ENCODE measurements around the gene PER1.

The PER1 gene

DNA sequence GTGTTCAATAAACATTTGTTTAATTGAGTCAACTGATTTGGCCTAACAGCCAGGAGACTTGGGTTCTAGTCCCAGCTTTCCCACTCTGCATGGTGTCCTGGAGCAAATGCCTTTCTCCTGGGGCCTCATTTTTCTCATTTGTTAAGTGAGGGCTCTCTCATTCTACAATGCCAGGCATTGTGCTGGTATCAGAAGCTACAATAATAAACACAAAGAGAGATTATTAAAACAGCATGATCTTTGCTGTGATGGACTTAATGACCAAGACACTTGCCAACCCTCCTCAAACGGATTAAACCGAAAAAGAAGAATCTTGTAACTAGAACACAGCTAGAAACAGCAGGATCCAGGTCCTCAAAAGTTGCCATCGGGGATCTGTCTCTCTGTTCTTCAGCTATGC is 15.3 kb upstream of the PER1 start:
- in situ Hi-C loops (cut with MboI; ENCODE audit: low sequenced_read_pairs): no loop called here

DNA sequence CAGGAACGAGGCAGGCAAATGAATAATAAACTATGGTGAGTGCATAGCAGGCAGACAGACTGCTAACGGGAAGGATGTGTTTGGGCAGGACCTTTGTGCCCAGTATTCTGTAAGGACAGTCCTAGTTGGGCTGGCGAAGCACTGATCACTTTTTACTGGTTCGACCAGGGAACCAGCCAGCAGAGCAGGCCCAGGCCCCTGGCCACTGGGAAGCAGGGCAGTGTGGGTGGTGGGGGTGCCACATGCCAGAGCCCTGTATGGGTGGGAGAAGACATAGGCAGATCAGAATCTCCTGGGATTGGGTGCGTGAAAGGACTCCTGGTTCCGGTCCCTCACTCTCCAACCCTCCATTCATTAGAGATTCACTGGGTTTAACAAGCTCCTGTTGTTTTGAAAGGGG is 14.5 kb upstream of the PER1 start:
- in situ Hi-C loops (cut with MboI; ENCODE audit: low sequenced_read_pairs): no loop called here

DNA sequence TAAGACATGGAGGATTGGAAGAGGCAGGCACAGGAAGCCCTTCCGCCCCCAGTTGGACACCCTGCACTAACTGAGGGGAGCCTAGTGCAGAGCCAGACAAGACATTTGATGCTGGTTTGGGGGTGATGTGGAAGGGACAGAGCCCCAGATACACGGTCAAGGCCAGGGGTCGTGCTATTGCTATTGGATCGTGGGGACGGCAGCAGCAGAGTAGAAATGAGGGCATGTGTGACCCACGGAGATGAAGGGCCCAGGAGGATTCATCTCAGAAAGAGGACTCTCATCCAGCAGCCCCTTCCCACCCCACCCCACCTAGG is 12.6 kb upstream of the PER1 start:
- in situ Hi-C loops (cut with MboI; ENCODE audit: low sequenced_read_pairs): no loop called here

DNA sequence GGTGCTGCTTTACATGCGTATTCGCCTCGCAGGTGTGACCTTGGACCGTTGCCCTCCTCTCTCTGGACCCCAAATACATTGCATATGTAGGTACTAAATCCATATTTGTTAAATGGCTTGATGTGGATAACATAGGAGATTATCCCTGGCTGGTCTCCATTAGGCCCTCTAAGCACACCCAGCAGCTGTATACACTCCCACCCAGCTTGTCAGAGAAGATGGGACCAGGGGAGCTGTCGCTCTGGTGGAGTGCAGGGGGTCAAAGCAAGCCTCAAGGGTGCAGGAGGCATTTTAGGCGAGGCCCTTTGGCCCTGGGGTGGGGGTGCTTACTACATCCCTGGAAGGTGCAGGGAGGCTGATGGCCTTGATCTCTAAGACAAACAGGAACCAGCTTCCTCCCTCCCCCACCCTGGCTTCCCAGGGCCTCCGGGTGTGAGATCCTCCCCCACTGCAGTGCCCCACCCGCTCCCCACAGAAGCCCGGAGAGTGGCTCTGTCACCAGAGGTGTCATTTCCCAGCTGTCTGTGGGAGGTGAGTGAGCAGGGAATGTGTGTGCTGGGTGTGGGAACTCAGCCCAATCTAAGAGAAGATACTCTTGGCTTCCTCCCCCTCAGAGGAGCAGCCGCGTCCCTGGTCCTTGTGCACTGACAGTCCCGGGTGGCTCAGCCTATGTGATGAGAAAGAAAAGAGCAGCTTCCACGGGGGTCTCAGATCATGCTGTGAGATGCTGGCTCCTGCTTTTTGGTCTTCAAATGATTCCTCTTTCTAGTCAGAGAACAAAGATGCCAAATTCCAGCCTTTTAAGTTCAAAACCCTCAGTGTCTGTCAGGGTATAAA is 12.0 kb upstream of the PER1 start:
- in situ Hi-C loops (cut with MboI; ENCODE audit: low sequenced_read_pairs): no loop called here

DNA sequence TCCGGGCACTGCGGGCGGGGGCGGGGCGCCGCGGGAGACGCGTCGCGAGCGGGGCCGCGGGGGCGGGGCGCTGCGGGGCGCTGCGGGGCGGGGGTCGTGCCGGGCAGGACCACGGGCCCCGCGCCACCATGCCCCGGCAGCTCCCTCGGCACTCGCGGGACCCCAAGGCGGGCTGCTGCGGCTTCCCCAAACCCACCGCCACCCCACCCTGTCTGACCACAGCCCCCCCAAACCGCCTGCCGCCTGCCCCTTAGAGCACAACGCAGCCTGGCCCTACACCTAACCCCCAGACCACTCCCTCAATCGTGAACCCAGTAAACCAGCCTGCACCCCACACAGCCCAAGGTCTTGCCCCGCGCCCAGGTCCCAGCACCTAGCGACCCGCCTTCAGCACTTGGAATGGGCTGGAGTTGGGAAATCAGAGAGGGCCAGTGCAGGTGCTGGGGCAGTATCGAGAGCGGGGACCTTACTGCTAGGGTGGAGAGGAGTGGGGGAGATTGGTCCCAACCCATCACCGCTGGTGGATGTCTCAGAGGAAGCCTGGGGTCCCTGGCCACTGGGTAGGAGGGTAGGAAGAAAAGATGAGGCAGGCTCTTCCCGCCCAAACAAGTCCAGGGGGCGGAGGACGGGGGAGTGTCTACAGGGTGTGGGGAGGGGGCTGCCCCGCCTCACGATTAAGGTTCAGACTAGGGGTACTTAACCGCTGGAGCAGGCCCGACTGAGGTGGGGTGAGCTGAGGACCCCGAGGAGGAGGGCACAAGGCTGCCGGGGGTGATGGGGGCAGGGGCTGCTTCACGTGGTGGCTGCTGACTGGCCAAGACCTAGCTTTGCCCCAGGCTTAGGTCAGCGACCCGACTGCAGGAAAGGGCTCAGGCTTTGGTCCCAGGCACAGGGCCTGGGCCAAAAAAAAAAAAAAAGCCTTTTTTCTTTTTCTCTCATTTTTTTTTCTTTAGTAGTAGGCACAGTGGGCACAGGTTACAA is 11.1 kb upstream of the PER1 start:
- in situ Hi-C loops (cut with MboI; ENCODE audit: low sequenced_read_pairs): no loop called here

DNA sequence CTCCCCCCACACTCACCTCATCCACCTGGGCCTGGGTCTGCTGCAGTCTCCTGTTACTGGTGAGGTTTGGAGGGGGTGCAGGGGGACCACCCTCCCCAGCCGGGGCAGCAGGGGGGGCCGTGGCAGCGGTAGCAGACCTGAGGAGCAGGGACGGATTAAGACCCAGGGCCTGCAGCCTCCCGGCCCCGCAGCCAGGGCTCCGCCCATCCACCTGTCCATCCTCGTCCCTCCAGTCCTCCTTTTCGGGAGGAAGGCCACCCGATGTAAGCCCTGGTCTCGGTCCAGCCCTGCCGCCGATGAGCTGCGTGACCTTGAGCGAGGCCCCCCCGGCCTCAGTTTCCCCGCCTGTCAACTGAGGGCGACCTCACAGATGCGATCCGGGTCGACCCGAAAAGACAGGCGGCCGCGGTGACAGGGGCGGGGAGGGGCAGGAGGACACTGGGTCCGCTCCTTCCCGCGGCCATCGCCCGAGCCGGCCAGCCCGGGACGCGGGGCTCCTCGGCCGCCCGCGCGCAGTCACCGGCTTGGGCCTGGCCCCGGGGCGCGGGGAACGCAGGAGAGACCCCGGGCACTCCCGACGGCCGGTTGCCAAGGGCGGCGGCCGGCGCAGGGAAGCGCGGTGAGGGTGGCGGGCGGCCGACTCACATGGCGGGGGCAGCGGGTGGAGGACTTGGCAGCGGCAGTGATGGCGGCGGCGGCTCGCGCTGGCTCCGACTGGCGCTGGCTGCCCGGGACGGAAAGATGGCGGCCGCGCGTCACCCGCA is 10.2 kb upstream of the PER1 start, which contains the start of gene VAMP2:
Gene VAMP2, minus strand, starts transcription at position 716 of the 764 bp plus-strand sequence. Its CDS starts 69 bp downstream, at position 647.
- in situ Hi-C loops (cut with MboI; ENCODE audit: low sequenced_read_pairs): no loop called here

DNA sequence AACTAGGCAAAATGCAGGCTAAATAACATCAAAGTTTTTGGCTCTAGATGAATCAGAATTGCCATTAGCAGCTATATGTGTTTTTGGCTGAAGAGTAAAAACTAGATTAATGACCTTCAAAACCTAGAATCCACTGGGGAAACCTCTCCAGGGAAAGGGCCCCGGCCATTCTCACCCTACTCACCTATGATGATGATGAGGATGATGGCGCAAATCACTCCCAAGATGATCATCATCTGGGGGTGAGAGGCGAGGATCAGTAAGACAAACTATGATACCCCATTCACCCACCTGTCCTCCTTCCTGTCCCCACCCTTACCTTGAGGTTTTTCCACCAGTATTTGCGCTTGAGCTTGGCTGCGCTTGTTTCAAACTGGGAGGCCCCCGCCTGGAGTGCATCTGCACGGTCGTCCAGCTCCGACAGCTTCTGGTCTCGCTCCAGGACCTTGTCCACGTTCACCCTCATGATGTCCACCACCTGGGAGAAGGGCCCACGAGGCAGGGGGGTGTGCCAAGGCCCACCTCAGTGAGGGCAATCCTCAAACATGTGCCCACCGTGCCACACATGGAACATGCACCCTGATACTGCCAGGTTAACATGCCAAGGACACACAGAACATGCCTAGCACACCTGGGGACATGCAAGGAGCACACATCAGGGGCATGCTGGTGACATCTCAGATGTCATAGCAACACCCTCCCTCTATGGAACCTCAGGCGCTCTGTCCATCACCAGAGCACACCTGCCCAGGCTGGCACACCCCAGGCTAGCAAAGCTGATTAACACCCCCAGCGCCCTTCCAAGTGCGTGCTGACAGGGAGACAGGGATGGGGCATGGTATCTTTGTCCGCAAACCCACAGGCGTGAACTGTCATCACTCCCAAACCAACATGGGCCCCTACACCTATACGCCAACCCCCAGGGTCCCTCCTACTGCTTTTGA is 9.4 kb upstream of the PER1 start:
- in situ Hi-C loops (cut with MboI; ENCODE audit: low sequenced_read_pairs): no loop called here

DNA sequence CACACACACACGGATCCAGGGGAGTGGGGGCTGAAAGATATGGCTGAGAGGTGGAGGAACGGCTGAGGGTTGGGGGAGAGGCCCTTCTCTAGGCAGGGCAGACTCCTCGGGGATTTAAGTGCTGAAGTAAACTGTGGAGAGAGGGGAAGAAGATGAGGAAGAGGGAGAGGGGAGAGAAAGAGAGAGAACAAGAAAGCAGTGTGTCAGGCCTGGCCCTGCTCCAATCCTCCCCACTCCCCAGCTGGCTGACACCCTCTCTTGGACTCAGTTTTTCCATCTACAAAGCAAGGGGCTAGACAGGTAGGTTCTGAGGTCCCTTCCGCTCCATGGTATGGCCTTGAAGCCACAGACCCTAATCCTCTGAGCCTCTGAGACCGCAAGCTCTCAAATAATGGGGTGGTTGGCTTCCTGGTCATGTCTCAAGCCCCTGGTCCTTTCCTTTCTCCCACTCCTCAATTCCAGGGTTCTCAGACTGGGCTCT is 8.6 kb upstream of the PER1 start:
- in situ Hi-C loops (cut with MboI; ENCODE audit: low sequenced_read_pairs): no loop called here

DNA sequence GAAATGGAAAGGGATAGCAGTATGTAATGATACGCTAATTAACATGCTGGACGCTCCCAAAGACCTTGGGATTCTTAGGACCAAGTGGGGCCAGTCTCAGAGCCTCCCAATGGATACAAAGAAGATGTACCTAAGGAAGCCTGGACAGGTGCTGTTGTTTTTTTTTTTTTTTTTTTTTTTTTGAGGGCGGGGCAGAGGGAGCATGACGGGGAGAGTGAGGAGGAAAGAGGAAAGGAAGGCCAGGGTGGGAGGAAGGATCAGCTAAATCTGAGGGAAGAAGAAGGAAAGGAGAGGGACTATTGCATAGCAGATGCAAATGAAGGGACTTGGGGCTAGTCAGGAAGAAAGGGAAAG is 8.0 kb upstream of the PER1 start:
- in situ Hi-C loops (cut with MboI; ENCODE audit: low sequenced_read_pairs): no loop called here

DNA sequence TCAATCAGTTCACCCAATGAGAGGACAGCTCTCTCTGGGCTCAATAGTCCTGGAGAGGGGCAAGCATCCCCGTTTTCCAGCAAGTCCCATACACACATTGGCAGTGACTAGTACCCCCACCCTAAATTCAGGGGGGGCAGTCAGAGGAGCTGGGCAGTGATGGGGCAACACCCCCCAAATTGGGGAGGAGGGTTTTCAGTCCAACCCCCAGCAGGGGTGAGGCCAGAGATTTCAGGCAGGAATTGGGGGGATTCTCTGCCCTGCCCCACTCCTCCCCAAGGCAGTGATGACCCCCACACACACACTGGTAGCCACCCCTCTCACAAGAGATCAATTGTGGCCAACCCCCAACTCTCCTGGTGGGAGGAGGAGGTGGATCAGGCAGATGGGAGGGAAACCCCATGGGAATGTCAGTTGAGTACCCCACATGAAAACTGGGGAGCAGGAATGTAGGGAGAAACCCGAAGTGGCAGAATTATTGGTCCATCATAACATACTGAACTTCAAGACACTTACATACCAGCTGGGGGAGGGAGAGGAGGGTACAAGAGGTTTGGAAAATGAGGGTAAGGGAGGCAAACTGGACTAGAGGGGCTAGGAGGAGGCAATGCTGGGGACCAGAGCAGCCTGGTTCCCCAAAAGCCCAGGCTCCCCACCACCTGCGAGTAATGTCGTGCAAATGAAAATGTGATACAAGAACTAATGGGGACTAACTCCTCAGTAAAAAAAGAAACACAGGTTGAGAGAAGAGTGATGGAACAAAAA is 7.4 kb upstream of the PER1 start:
- in situ Hi-C loops (cut with MboI; ENCODE audit: low sequenced_read_pairs): no loop called here

DNA sequence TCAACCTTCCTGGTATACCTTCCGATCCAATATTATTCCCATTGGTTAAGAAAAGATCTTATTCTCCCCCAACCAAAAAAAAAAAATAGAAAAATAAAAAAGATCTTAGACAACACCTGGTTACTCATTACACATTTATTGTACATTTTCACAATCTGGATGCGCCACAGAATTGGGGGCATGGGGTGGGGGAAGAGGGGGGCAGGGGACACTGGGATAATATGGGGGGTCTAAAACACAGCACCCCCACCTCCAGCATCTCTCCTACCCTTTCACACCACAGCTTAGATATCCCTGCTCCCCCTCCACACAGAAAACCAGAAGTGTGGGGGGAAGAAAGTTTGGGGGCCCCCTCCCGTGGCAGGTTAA is 6.8 kb upstream of the PER1 start:
- in situ Hi-C loops (cut with MboI; ENCODE audit: low sequenced_read_pairs): no loop called here

DNA sequence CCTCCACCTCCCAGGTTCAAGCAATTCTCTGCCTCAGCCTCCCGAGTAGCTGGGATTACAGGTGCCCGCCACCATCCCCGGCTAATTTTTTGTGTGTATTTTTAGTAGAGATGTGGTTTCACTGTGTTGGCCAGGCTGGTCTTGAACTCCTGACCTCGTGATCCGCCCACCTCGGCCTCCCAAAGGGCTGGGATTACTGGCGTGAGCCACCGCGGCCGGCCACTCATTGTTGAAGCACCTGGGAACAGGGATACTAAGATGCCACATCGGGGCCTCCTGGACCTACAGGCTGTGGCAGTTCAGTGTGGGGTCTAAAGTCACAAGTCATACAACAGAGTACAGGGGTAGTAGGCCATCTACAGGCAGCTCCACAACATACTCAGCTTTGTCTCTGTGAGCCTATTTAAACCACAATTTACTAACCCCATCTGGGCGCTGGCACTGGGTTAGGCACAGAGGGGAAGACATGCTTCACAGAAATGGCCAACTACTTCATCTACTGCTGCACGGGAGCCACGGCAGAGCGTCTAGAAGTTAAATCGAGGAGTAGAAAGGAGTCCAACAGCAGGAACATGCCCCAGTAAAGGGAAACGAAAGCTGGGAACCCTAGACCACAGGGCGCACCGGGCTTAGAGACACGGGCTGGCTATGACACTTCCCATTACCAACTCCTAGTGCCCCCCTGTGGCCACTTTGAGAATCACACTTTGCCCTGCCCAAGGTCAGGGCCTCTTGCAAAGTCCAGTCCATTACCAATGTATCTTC is 6.2 kb upstream of the PER1 start:
- in situ Hi-C loops (cut with MboI; ENCODE audit: low sequenced_read_pairs): no loop called here

DNA sequence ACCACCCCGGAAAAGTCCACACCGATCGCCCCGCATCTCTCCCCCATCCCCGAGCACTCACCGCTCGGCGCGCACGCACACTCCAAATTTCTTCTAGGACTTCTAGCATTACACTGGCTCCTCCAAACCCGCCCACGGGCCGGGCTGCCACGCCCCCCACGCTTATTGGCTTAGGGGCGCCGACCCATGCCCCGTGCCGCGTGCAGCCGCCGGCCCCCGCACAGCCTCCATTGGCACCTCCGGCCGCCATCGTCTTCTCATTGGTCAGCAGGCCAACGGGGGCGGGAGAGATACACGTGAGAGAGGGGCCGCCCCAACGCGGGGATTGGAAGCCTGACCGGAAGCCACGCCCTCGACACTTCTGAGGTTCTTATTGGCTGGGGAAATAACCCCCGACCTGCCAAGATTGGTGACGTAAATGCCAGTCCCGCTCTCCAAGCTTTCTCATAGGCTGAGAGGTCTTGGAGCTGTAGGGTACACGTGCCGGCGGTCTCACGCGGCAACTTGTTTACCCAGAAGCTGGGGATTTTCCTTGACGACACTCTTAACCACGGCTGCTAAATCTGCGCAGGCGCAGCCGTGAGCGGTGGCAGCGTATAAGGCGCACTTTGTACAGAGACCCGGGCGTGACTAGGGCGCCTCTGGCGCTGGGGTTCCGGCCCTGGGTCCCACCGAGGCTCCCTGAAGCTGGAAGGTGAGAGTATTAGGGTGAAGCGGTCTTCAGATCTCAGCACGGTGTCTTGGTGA is 4.2 kb upstream of the PER1 start:
- in situ Hi-C loops (cut with MboI; ENCODE audit: low sequenced_read_pairs): no loop called here

DNA sequence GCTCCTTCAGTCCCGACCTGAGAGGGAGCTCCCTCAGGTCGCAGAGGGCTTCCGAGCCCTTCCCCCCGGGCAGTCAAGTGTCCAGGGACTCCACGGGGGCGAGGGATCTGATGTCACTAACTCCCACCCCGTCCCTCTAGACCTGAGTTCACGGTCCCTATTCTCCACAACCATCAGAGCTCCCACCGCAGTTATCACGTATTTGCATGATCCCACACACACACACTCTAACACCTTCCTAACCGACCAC is 3.7 kb upstream of the PER1 start:
- in situ Hi-C loops (cut with MboI; ENCODE audit: low sequenced_read_pairs): no loop called here

DNA sequence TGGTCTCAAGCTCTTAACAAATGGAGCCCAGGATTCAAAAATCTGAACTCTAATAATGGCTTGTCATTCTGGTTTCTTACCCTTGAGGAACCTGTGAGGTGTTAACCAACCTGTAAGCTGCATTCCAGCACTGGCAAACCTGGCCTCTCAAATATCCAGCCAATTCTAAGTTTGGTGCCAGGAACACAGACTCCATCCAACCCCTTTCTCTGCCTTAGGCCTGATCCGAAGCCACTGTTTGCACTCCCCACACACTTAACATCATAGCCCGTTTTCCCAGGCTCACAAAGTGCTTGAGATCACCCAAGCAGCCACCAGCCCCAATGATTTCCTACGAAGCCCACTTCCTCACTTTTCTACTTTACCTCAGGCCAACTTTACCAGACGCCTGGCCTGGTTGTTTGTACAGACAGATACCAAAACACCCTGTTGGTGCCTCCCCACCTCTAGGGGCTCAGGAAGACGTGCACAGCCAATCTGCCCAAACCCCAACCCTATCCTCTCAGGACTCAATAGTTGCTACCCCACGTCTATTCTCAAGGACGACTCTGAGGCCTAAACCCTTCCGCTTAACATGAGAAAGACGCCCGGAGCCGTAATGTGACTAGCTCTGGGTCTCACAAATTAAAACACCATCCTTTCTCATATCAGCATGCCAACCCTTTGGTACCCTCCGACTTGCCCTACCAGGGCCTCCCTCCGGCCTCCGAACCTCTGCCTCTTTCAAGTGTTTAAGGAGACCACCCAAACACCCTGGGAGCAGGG is 3.2 kb upstream of the PER1 start:
- in situ Hi-C loops (cut with MboI; ENCODE audit: low sequenced_read_pairs): no loop called here

DNA sequence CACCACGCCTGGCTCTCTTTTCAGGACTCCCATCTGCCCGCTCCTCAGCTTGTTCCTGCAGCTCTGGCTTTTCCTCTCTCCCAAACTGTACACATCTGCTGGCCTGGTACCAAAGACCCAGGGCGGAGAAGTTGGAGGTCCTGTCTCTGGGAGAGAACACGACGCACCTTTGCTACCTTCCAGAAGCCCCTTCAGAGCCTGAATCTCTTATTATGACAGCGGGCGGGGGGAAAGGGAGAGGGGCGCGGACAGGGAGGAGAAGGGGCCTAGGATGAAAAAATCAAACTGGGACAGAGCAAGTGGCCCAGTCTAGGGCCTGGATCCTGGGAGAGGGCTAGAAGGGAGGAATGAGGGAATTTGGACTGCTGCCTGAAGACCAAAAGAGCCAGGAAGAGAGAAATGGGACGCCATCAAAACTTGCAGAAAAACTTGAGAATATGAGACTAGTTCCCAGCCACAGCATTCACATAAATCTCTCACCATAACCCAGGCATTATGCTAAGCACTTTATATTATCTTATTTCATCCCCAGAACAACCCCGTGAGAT is 2.5 kb upstream of the PER1 start:
- in situ Hi-C loops (cut with MboI; ENCODE audit: low sequenced_read_pairs): no loop called here

DNA sequence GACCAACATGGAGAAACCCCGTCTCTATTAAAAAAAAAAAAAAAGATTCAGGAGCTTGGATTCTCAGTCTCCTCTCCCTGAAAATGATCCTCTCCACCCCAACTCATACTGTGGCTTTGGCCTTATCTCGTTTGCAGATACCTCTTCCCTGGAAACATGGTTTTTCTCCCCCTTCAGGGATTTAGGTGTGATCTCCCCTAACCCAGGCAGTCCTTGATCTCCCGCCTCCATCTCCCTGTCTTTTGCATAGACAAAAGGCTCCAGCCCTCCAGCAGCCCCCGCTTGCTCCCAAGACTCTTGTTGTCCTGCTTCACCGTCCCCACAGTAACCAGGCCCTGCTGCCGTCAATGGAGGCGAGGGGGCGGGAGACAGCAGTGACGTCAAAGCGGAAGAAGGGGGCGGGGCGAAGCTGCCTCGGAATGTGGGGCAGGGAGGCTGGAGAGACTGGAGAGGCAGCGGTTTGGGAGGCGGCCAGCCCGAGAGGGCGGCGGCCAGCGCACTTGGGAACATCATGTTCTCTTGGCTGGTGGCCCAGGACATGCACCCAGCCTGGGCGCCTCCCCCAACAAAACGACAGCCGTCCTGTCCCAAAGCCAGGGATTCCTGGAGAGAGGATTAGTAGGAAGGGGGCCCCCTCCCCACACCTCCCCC is 1.9 kb upstream of the PER1 start:
- in situ Hi-C loops (cut with MboI; ENCODE audit: low sequenced_read_pairs): no loop called here
